Smooth muscle cell (in vitro differentiated cells): Measurements from ENCODE around the gene LDB2. TPM values are rescaled to one million over a fixed set of nuclear protein-coding genes. Genes with fewer than 3 reads are reported as not detected.

Experiments used
- DNase-seq: peaks from one replicate; lab custom pipeline; 2025; ENCODE audit not compliant: unreplicated experiment; lab: John Stamatoyannopoulos, UW
- H2AFZ ChIP-seq: fragments of 200-600 bp; sonication (generic); 2 replicates; pipeline ENCODE4 v1.6.0; 2016; ENCODE audit warnings: antibody characterized with exemption, low read depth, mild to moderate bottlenecking
- H3F3A ChIP-seq: fragments of 200-600 bp; sonication (generic); 2 replicates; pipeline ENCODE4 v1.6.0; 2017; ENCODE audit warnings: antibody characterized with exemption, low read depth
- H3K27ac ChIP-seq: fragments of 200-600 bp; sonication (generic); 2 replicates; pipeline ENCODE4 v1.5.1; 2016; ENCODE audit warnings: low read depth, mild to moderate bottlenecking
- H3K27me3 ChIP-seq: fragments of 200-600 bp; sonication (generic); 2 replicates; pipeline ENCODE4 v1.6.1; 2016; ENCODE audit warnings: low read depth, mild to moderate bottlenecking
- H3K36me3 ChIP-seq: fragments of 200-600 bp; sonication (generic); 2 replicates; pipeline ENCODE4 v1.5.1; 2016; ENCODE audit warnings: low read depth
- H3K4me1 ChIP-seq: fragments of 200-600 bp; sonication (generic); 2 replicates; pipeline ENCODE4 v1.5.1; 2016; ENCODE audit warnings: low read depth
- H3K4me2 ChIP-seq: fragments of 200-600 bp; sonication (generic); 2 replicates; pipeline ENCODE4 v1.6.0; 2016; ENCODE audit warnings: mild to moderate bottlenecking
- H3K4me3 ChIP-seq: fragments of 200-600 bp; sonication (generic); 2 replicates; pipeline ENCODE4 v1.5.1; 2016; ENCODE audit warnings: mild to moderate bottlenecking
- H3K79me2 ChIP-seq: fragments of 200-600 bp; sonication (generic); 2 replicates; pipeline ENCODE4 v1.6.0; 2016; ENCODE audit warnings: low read depth, mild to moderate bottlenecking
- H3K9ac ChIP-seq: fragments of 200-600 bp; sonication (generic); 2 replicates; pipeline ENCODE4 v1.6.0; 2016; ENCODE audit warnings: low read depth
- H3K9me3 ChIP-seq: fragments of 200-600 bp; sonication (generic); replicated peaks from 2 replicates; pipeline ENCODE4 v1.5.1; 2016; ENCODE audit warnings: low read depth
- H4K20me1 ChIP-seq: fragments of 200-600 bp; sonication (generic); 2 replicates; pipeline ENCODE4 v1.6.0; 2016; ENCODE audit warnings: low read depth
- CTCF ChIP-seq: fragments of 200-600 bp; sonication (generic); IDR thresholded peaks from 2 replicates; pipeline ENCODE4 v1.5.1; 2017; ENCODE audit warnings: borderline replicate concordance, mild to moderate bottlenecking, antibody characterized with exemption; ENCODE audit not compliant: insufficient read depth, poor library complexity, severe bottlenecking
- WGBS: methylation state at CpG from one replicate; pipeline ENCODE4 v1.1.7; 2016; ENCODE audit warnings: low lambda C conversion rate; 5-methylcytosine and 5-hydroxymethylcytosine counted together
- polyA plus RNA-seq: library from polyadenylated mRNA; unstranded; fragments of >200 nt; fragmentation: Nextera tagmentation; extraction: Ambion mirVana; gene quantifications from 2 replicates; pipeline ENCODE4 v1.2.1, GENCODE V29; 2016
- total RNA-seq: library from RNA; depleted of rRNA; stranded (reverse); fragments of >200 nt; gene quantifications from 2 replicates; pipeline ENCODE4 v1.2.3, GENCODE V29; 2014

Gene LDB2
- total and polyA plus RNA-seq, 2 experiments from 2014 or later, result 30.6 to 61.5 TPM

GRCh38 chr4:16738558-16738957, 159.9 kb downstream of the LDB2 start:
- peaks cover 3% of the 10 kb centered on the region for H4K20me1 ChIP-seq
- H3K36me3 ChIP-seq, result no peaks in the 10 kb centered on the region
- H3K79me2 ChIP-seq, result no peaks in the 10 kb centered on the region
- H3K27me3 ChIP-seq, result no peaks in the 10 kb centered on the region
- no peaks in the 10 kb centered on the region for H3F3A ChIP-seq
- H3K4me2 ChIP-seq, result no peak overlapping the region
- H3K9ac ChIP-seq, result no peak overlapping the region
- H3K4me1 ChIP-seq, result no peaks in the 10 kb centered on the region
- H3K27ac ChIP-seq, result no peak overlapping the region
- no peak for DNase-seq
- TF ChIP-seq CTCF, result no peak
- no peaks in the 10 kb centered on the region for H3K9me3 ChIP-seq
- H3K4me3 ChIP-seq, result no peak overlapping the region
- WGBS, result 100% methylated on average over 1 of the region's 1 CpG
- H2AFZ ChIP-seq, result no peak overlapping the region

- no peaks in the 10 kb centered on the region for H3K9me3 ChIP-seq
- no peaks in the 10 kb centered on the region for H3K27me3 ChIP-seq
- H3K36me3 ChIP-seq, result no peaks in the 10 kb centered on the region
- H3F3A ChIP-seq, result no peaks in the 10 kb centered on the region
- 88% methylated on average over 4 of the region's 4 CpGs for WGBS
- no peak for TF ChIP-seq CTCF
- DNase-seq, result no peak
- H3K4me2 ChIP-seq, result no peak overlapping the region
- no peaks in the 10 kb centered on the region for H3K79me2 ChIP-seq
- no peak overlapping the region for H3K4me3 ChIP-seq
- H2AFZ ChIP-seq, result no peak overlapping the region
- no peak overlapping the region for H3K9ac ChIP-seq
- no peak overlapping the region for H3K27ac ChIP-seq
- peaks cover 10% of the 10 kb centered on the region for H3K4me1 ChIP-seq
- peaks cover 3% of the 10 kb centered on the region for H4K20me1 ChIP-seq
Observed at GRCh38 chr4:16733509-16733908, 164.9 kb downstream of the LDB2 start.

GRCh38 chr4:16732741-16733140, 165.7 kb downstream of the LDB2 start:
- WGBS, result 83% methylated on average over 6 of the region's 6 CpGs
- Histone ChIP-seq H3K27me3 (no peaks in the 10 kb centered on the region), H4K20me1 (peaks cover 3% of the 10 kb centered on the region), H3K9me3 (no peaks in the 10 kb centered on the region), H3K4me3 (no peak overlapping the region), H3K36me3 (no peaks in the 10 kb centered on the region), H3K27ac (no peak overlapping the region), H3K4me2 (no peak overlapping the region), H3F3A (no peaks in the 10 kb centered on the region), H3K4me1 (peaks cover 10% of the 10 kb centered on the region), H2AFZ (no peak overlapping the region), H3K79me2 (no peaks in the 10 kb centered on the region), H3K9ac (no peak overlapping the region)
- TF ChIP-seq CTCF, result no peak
- DNase-seq, result no peak

- H3K27ac ChIP-seq, result no peak overlapping the region
- peaks cover 10% of the 10 kb centered on the region for H3K4me1 ChIP-seq
- no peaks in the 10 kb centered on the region for H3F3A ChIP-seq
- peaks cover 3% of the 10 kb centered on the region for H4K20me1 ChIP-seq
- no peak for TF ChIP-seq CTCF
- no peak for DNase-seq
- no peak overlapping the region for H2AFZ ChIP-seq
- no peak overlapping the region for H3K9ac ChIP-seq
- H3K9me3 ChIP-seq, result no peaks in the 10 kb centered on the region
- WGBS, result 72% methylated on average over 3 of the region's 3 CpGs
- H3K36me3 ChIP-seq, result no peaks in the 10 kb centered on the region
- H3K79me2 ChIP-seq, result no peaks in the 10 kb centered on the region
- no peaks in the 10 kb centered on the region for H3K27me3 ChIP-seq
- H3K4me2 ChIP-seq, result no peak overlapping the region
- no peak overlapping the region for H3K4me3 ChIP-seq
Observed at GRCh38 chr4:16731776-16732380, 166.6 kb downstream of the LDB2 start.
